ENCODE measurements around the gene ZNF281.
"Not testable (repeated sequence)": the region's sequence is repeated elsewhere in the genome, so short reads cannot be mapped to it uniquely, and the experiment has no call there.

Gene ZNF281

DNA sequence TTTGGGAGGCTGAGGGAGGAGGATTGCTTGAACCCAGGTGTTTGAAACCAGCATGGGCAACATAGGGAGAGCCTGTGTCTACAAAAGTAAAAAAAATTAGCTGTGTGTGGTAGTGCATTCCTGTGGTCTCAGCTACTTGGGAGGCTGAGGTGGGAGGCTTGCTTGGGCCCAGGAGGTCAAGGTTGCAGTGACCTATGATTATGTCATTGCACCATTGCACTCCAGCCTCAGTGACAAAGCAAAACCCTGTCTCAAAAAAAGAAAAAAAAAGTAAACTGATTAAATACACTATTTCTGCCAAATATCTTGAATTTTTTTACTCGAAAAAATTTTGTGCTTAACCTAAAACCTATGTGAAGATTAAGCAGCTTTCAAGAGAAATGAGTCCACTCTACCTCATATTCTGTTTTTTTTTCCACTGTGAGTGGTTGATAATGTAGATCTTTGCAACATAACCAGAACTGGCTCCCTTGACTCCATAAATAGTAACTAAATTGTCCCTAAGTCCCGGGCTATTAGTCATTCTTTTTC, 19.4 kb upstream of the ZNF281 start:
- H3K4me1 ChIP-seq (ENCODE audit: control insufficient read depth in 2 of 2, insufficient read depth in 2 of 2, low read length in 2 of 2) = no peaks in the 10 kb centered on the region
- no peak overlapping the region for H3K9ac ChIP-seq (ENCODE audit: low read depth in 1 of 2, low read length in 2 of 2)
- no peaks in the 10 kb centered on the region for H3K27me3 ChIP-seq (ENCODE audit: control insufficient read depth in 2 of 2, insufficient read depth in 2 of 2, low read length in 2 of 2)
- H3K36me3 ChIP-seq (ENCODE audit: control insufficient read depth in 2 of 2, insufficient read depth in 2 of 2, low read length in 2 of 2) = no peaks in the 10 kb centered on the region
- no peak overlapping the region for H3K27ac ChIP-seq (ENCODE audit: low read depth in 2 of 2, low read length in 2 of 2)
- H3K9me3 ChIP-seq (ENCODE audit: control insufficient read depth in 2 of 2, low read length in 2 of 2) = no peaks in the 10 kb centered on the region
- H3K4me3 ChIP-seq (ENCODE audit: low read length in 2 of 2) = no peak overlapping the region

DNA sequence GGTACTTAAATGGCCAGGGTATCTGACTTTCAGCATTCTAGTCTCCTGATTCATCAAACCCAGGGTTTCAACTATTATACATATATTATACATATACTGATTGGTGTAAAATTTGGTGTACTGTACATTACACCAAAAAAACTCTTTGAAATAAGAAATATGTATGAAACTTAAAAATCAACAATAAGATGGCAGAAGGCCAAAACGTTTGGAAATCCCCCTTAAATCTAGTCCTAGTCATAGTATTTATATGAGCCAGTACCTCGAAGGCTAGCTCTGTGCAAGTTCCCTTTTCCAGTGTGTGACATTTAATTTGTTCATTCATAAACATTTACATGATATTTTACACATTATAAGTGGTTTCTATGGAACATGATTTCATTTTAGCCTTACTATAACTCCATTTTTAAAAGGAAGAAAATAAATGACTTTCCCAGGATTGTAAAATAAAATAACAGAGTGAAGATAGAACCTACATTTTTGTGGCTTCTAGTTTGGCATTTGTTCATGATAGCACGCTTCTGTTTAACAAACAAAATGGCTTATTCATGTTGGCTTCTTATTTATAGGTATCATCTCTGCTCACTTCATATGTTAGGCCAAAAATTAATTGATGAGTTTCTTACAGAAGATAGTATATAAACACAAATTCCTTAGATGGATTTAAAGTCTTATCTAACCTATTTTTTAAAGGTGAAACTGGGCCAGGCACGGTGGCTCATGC, 18.8 kb upstream of the ZNF281 start:
- no peak overlapping the region for H3K4me3 ChIP-seq (ENCODE audit: low read length in 2 of 2)
- H3K9ac ChIP-seq (ENCODE audit: low read depth in 1 of 2, low read length in 2 of 2) = no peak overlapping the region
- H3K27me3 ChIP-seq (ENCODE audit: control insufficient read depth in 2 of 2, insufficient read depth in 2 of 2, low read length in 2 of 2) = no peaks in the 10 kb centered on the region
- H3K27ac ChIP-seq (ENCODE audit: low read depth in 2 of 2, low read length in 2 of 2) = no peak overlapping the region
- H3K9me3 ChIP-seq (ENCODE audit: control insufficient read depth in 2 of 2, low read length in 2 of 2) = no peaks in the 10 kb centered on the region
- no peaks in the 10 kb centered on the region for H3K36me3 ChIP-seq (ENCODE audit: control insufficient read depth in 2 of 2, insufficient read depth in 2 of 2, low read length in 2 of 2)
- no peaks in the 10 kb centered on the region for H3K4me1 ChIP-seq (ENCODE audit: control insufficient read depth in 2 of 2, insufficient read depth in 2 of 2, low read length in 2 of 2)

DNA sequence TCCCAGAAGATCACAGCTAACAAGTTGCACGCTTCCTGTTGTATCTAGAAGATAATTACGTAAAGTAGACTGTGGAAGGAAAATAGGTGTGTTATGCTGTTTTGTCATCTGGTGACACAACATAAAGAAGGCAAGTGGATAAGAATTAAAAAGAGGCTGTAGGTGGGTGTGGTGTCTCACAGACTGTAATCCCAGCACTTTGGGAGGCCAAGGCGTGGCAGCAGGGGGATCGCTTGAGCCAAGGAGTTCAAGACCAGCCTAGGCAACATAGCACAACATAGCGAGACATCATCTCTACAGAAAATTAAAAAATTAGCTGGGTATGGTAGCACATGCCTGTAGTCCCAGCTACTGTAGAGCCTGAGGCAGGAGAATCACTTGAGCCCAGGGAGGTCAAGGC, 17.9 kb upstream of the ZNF281 start:
- Histone ChIP-seq H3K9ac (ENCODE audit: low read depth in 1 of 2, low read length in 2 of 2) (no peak overlapping the region), H3K36me3 (ENCODE audit: control insufficient read depth in 2 of 2, insufficient read depth in 2 of 2, low read length in 2 of 2) (no peaks in the 10 kb centered on the region), H3K27me3 (ENCODE audit: control insufficient read depth in 2 of 2, insufficient read depth in 2 of 2, low read length in 2 of 2) (no peaks in the 10 kb centered on the region), H3K4me3 (ENCODE audit: low read length in 2 of 2) (no peak overlapping the region), H3K4me1 (ENCODE audit: control insufficient read depth in 2 of 2, insufficient read depth in 2 of 2, low read length in 2 of 2) (no peaks in the 10 kb centered on the region), H3K9me3 (ENCODE audit: control insufficient read depth in 2 of 2, low read length in 2 of 2) (no peaks in the 10 kb centered on the region), H3K27ac (ENCODE audit: low read depth in 2 of 2, low read length in 2 of 2) (no peak overlapping the region)

DNA sequence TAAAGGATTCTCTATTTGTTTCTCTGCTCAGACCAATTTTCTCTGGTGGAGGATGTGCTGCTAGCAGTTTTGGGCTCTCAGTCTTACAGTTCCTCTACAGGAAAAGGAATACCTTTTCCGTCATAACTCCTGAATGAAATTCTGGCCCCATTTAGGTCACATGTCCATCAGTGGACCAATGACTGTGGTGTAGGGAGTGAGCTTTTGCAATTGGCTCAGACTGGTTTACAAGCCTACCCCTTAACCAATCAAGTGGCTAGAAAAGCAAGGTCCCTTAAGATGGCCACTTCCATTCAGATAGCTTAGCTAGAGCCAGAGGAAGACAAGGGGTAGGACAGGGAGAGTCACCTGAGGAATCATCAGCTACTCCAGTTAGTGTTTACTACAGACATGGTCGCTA, 16.4 kb upstream of the ZNF281 start:
- Histone ChIP-seq H3K9ac (ENCODE audit: low read depth in 1 of 2, low read length in 2 of 2) (no peak overlapping the region), H3K4me3 (ENCODE audit: low read length in 2 of 2) (no peak overlapping the region), H3K36me3 (ENCODE audit: control insufficient read depth in 2 of 2, insufficient read depth in 2 of 2, low read length in 2 of 2) (no peaks in the 10 kb centered on the region), H3K27ac (ENCODE audit: low read depth in 2 of 2, low read length in 2 of 2) (no peak overlapping the region), H3K27me3 (ENCODE audit: control insufficient read depth in 2 of 2, insufficient read depth in 2 of 2, low read length in 2 of 2) (no peaks in the 10 kb centered on the region), H3K9me3 (ENCODE audit: control insufficient read depth in 2 of 2, low read length in 2 of 2) (no peaks in the 10 kb centered on the region), H3K4me1 (ENCODE audit: control insufficient read depth in 2 of 2, insufficient read depth in 2 of 2, low read length in 2 of 2) (no peaks in the 10 kb centered on the region)

DNA sequence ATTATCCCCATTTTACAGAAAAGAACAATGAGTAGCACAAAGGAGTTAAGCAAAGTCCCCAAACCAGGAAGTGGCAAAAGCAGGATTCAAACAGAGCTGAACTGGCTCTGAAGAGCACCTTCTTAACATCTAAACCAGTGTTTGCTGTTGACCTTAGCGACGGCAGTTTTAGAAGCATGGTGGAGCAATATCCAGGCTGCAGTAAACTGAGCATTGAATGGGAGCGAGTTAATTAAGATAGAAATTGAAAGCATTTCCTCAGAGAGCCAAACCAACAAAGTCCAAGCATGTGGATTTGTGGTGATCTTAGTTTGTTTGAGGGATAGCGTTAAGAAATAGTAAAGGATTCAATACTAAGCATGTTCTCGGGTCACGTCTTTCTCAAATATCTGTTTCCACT, 13.4 kb upstream of the ZNF281 start:
- no peaks in the 10 kb centered on the region for H3K4me1 ChIP-seq (ENCODE audit: control insufficient read depth in 2 of 2, insufficient read depth in 2 of 2, low read length in 2 of 2)

DNA sequence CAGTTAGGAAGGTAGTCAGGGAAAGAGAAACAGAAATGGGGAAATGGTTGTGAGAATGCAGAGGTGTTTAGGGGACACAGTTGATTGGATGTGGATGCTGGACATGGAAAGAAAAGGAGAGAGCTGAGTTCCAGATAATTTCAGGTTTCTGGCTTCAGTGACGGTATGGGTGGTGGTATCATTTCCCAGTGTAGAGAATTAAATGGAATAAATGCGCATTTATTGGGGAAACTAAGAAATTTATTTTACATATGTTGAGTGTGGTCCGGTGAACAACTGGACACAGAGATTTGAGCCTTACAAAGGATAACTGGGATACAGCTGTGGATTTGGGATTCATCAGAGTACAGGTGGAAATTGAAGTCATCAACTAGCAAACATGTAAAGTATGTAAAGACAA, 12.4 kb upstream of the ZNF281 start:
- H3K27me3 ChIP-seq (ENCODE audit: control insufficient read depth in 2 of 2, insufficient read depth in 2 of 2, low read length in 2 of 2) = no peaks in the 10 kb centered on the region
- no peaks in the 10 kb centered on the region for H3K4me1 ChIP-seq (ENCODE audit: control insufficient read depth in 2 of 2, insufficient read depth in 2 of 2, low read length in 2 of 2)
- no peaks in the 10 kb centered on the region for H3K36me3 ChIP-seq (ENCODE audit: control insufficient read depth in 2 of 2, insufficient read depth in 2 of 2, low read length in 2 of 2)
- H3K27ac ChIP-seq (ENCODE audit: low read depth in 2 of 2, low read length in 2 of 2) = no peak overlapping the region
- no peak overlapping the region for H3K4me3 ChIP-seq (ENCODE audit: low read length in 2 of 2)
- no peak overlapping the region for H3K9ac ChIP-seq (ENCODE audit: low read depth in 1 of 2, low read length in 2 of 2)
- no peaks in the 10 kb centered on the region for H3K9me3 ChIP-seq (ENCODE audit: control insufficient read depth in 2 of 2, low read length in 2 of 2)

More for the DNA sequence above, 13.4 kb upstream of the ZNF281 start:
- Histone ChIP-seq H3K9ac (ENCODE audit: low read depth in 1 of 2, low read length in 2 of 2) (no peak overlapping the region), H3K9me3 (ENCODE audit: control insufficient read depth in 2 of 2, low read length in 2 of 2) (no peaks in the 10 kb centered on the region), H3K27me3 (ENCODE audit: control insufficient read depth in 2 of 2, insufficient read depth in 2 of 2, low read length in 2 of 2) (no peaks in the 10 kb centered on the region), H3K36me3 (ENCODE audit: control insufficient read depth in 2 of 2, insufficient read depth in 2 of 2, low read length in 2 of 2) (no peaks in the 10 kb centered on the region), H3K4me3 (ENCODE audit: low read length in 2 of 2) (no peak overlapping the region), H3K27ac (ENCODE audit: low read depth in 2 of 2, low read length in 2 of 2) (no peak overlapping the region)

DNA sequence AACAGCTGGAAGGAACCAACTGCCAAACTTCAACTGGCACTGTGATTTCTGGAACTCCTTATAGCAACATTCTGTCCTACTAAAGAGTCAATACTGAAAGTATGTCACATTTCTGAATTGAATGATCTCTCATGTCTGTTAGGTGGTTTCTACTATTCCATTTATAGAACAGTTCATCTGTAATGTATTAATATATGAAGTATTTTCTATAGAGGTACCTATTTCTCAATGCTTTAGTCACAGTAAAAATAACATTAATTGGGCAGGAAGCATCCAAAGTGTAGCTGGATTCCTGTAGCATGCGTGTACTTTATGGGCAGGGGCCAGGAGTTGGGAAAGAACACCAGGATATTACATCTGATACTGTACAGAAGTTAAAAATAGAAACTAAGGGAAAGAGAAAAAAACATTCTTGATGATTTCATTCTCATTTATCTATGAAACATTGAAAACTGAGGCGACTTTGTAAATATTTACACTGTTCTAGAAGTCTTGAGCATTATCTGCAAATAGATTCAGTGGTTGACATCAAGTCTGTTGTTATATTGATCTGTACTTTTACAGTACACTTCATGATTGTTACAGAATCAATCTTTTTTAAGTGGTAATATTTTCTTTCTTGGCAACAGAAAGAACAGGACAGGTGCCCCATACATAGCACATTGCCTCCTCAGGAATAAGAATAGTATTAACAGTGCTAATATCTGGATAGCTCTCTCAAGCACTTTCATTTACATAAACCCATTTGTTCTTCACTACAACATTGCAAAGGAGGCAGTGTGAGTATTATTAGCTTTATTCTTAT, 6.2 kb upstream of the ZNF281 start:
- H3K27ac ChIP-seq (ENCODE audit: low read depth in 2 of 2, low read length in 2 of 2) = no peak overlapping the region
- H3K4me1 ChIP-seq (ENCODE audit: control insufficient read depth in 2 of 2, insufficient read depth in 2 of 2, low read length in 2 of 2) = no peaks in the 10 kb centered on the region
- H3K9ac ChIP-seq (ENCODE audit: low read depth in 1 of 2, low read length in 2 of 2) = no peak overlapping the region
- H3K4me3 ChIP-seq (ENCODE audit: low read length in 2 of 2) = no peak overlapping the region
- no peaks in the 10 kb centered on the region for H3K9me3 ChIP-seq (ENCODE audit: control insufficient read depth in 2 of 2, low read length in 2 of 2)
- H3K36me3 ChIP-seq (ENCODE audit: control insufficient read depth in 2 of 2, insufficient read depth in 2 of 2, low read length in 2 of 2) = no peaks in the 10 kb centered on the region
- H3K27me3 ChIP-seq (ENCODE audit: control insufficient read depth in 2 of 2, insufficient read depth in 2 of 2, low read length in 2 of 2) = no peaks in the 10 kb centered on the region

DNA sequence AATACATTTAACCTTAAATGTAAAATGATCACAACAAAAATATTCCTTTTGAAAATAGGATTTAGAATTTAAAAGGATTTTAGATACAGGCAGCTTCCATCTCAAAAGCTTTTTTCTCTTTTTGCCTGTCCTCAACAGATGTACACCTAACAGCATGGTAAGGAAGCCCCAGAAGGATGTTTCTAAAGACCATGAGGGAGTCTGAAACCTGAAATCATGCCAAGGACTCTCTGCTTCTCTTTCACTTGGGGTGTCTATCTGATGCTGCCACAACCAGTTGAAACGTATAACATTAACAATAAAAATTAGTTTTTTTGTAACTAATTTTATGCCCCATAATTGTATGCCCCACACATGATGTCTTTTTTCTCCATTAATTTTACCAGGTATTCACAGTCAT, 5.4 kb upstream of the ZNF281 start:
- no peaks in the 10 kb centered on the region for H3K27me3 ChIP-seq (ENCODE audit: control insufficient read depth in 2 of 2, insufficient read depth in 2 of 2, low read length in 2 of 2)
- no peak overlapping the region for H3K27ac ChIP-seq (ENCODE audit: low read depth in 2 of 2, low read length in 2 of 2)
- H3K36me3 ChIP-seq (ENCODE audit: control insufficient read depth in 2 of 2, insufficient read depth in 2 of 2, low read length in 2 of 2) = no peaks in the 10 kb centered on the region
- no peak overlapping the region for H3K4me3 ChIP-seq (ENCODE audit: low read length in 2 of 2)
- no peaks in the 10 kb centered on the region for H3K9me3 ChIP-seq (ENCODE audit: control insufficient read depth in 2 of 2, low read length in 2 of 2)
- no peaks in the 10 kb centered on the region for H3K4me1 ChIP-seq (ENCODE audit: control insufficient read depth in 2 of 2, insufficient read depth in 2 of 2, low read length in 2 of 2)
- H3K9ac ChIP-seq (ENCODE audit: low read depth in 1 of 2, low read length in 2 of 2) = no peak overlapping the region

DNA sequence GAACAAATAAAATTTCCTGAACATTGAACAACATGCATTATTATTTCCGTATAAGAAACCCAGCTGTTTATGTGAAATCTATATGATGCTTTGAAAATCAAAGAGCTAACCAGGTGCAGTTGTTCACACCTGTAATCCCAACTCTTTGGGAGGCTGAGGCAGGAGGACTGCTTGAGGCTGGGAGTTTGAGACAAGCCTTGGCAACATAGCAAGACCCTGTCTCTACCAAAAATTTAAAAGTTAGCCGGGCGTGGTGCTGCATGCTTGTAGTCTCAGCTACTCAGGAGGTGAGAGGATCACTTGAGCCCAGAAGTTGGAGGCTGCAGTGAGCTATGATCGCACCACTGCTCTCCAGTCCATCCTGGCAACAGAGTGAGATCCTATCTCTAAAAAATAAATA, 4.8 kb upstream of the ZNF281 start:
- H3K9me3 ChIP-seq (ENCODE audit: control insufficient read depth in 2 of 2, low read length in 2 of 2) = no peaks in the 10 kb centered on the region
- no peak overlapping the region for H3K9ac ChIP-seq (ENCODE audit: low read depth in 1 of 2, low read length in 2 of 2)
- no peaks in the 10 kb centered on the region for H3K36me3 ChIP-seq (ENCODE audit: control insufficient read depth in 2 of 2, insufficient read depth in 2 of 2, low read length in 2 of 2)
- no peak overlapping the region for H3K4me3 ChIP-seq (ENCODE audit: low read length in 2 of 2)
- H3K27ac ChIP-seq (ENCODE audit: low read depth in 2 of 2, low read length in 2 of 2) = no peak overlapping the region
- no peaks in the 10 kb centered on the region for H3K27me3 ChIP-seq (ENCODE audit: control insufficient read depth in 2 of 2, insufficient read depth in 2 of 2, low read length in 2 of 2)
- H3K4me1 ChIP-seq (ENCODE audit: control insufficient read depth in 2 of 2, insufficient read depth in 2 of 2, low read length in 2 of 2) = no peaks in the 10 kb centered on the region

DNA sequence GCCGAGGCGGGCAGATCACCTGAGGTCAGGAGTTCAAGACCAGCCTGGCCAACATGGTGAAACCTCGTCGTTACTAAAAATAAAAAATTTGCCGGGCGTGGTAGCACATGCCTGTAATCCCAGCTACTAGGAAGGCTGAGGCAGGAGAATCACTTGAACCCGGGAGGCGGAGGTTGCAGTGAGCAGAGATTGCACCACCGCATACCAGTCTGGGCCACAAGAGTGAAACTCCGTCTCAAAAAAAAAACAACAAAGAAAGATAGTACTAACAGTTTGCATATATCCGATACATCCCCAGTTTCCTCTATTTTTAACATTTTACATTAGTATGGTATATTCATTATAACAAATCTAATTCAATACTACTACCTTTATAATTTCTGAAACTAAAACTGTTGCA, 3.9 kb upstream of the ZNF281 start:
- H3K27ac ChIP-seq (ENCODE audit: low read depth in 2 of 2, low read length in 2 of 2); H3K4me3 ChIP-seq (ENCODE audit: low read length in 2 of 2); H3K36me3 ChIP-seq (ENCODE audit: control insufficient read depth in 2 of 2, insufficient read depth in 2 of 2, low read length in 2 of 2); H3K4me1 ChIP-seq (ENCODE audit: control insufficient read depth in 2 of 2, insufficient read depth in 2 of 2, low read length in 2 of 2); H3K9me3 ChIP-seq (ENCODE audit: control insufficient read depth in 2 of 2, low read length in 2 of 2); H3K9ac ChIP-seq (ENCODE audit: low read depth in 1 of 2, low read length in 2 of 2); H3K27me3 ChIP-seq (ENCODE audit: control insufficient read depth in 2 of 2, insufficient read depth in 2 of 2, low read length in 2 of 2): not testable (repeated sequence)

All from mucosa of rectum (tissue), 2 donors.